IMR-90 (cell line): ENCODE results near the gene ITGA2. TPM values are rescaled to one million over a fixed set of nuclear protein-coding genes. Genes with fewer than 3 reads are reported as not detected.

Experiments
- ATAC-seq: fragments of 200-7000 bp; cut with Tn5 transposase; 2 replicates; pipeline ENCODE4 v1.9.1; 2020; ENCODE audit warnings: low read depth, mild to moderate bottlenecking, moderate library complexity
- BruUV-seq: library from RNA; stranded (reverse); fragments of 400-500 nt; replicated peaks from 2 replicates; lab custom pipeline; 2021; lab: Mats Ljungman, UMichigan
- CTCF ChIA-PET: fragments of 300-600 bp; formaldehyde crosslinking; extraction: SDS; loops from one replicate; lab custom pipeline; 2021; ENCODE audit warnings: antibody characterized with exemption; lab: Yijun Ruan, JAX
- POLR2A ChIA-PET: fragments of 300-600 bp; sonication (Branson Sonifier 250); formaldehyde crosslinking; loops from one replicate; lab custom pipeline; 2022; ENCODE audit warnings: antibody characterized with exemption; ENCODE audit not compliant: unreplicated experiment; lab: Charles Lee
- DNase-seq: peaks from one replicate; pipeline ENCODE4 v3.0.0; 2013
- H2AFZ ChIP-seq: replicated peaks from 2 replicates; pipeline ENCODE3; 2013; ENCODE audit warnings: low read length, mild to moderate bottlenecking; ENCODE audit not compliant: poor library complexity
- H2AK5ac ChIP-seq: 2 replicates; pipeline ENCODE4 v1.6.1; 2013; ENCODE audit warnings: low read depth, low read length, inconsistent platforms
- H2AK9ac ChIP-seq: replicated peaks from 2 replicates; pipeline ENCODE3; 2013; ENCODE audit warnings: mild to moderate bottlenecking, low read depth, low read length, moderate library complexity; ENCODE audit not compliant: poor library complexity
- H2BK120ac ChIP-seq: 2 replicates; pipeline ENCODE4 v1.6.1; 2013; ENCODE audit warnings: low read depth, low read length, inconsistent platforms
- H2BK15ac ChIP-seq: 3 replicates; pipeline ENCODE4 v1.6.1; 2013; ENCODE audit warnings: low read depth, low read length, inconsistent platforms
- H2BK20ac ChIP-seq: 2 replicates; pipeline ENCODE4 v1.6.1; 2013; ENCODE audit warnings: low read depth, mild to moderate bottlenecking, inconsistent platforms, low read length, moderate library complexity
- H2BK5ac ChIP-seq: 2 replicates; pipeline ENCODE4 v1.6.1; 2013; ENCODE audit warnings: mild to moderate bottlenecking, low read depth, low read length, inconsistent platforms; ENCODE audit not compliant: poor library complexity, severe bottlenecking
- H3K14ac ChIP-seq: replicated peaks from 2 replicates; pipeline ENCODE4 v1.6.1; 2013; ENCODE audit warnings: low read depth, low read length, inconsistent platforms
- H3K18ac ChIP-seq: 2 replicates; pipeline ENCODE4 v1.6.1; 2013; ENCODE audit warnings: low read depth, low read length, control low read depth
- H3K23ac ChIP-seq: 2 replicates; pipeline ENCODE4 v1.6.1; 2013; ENCODE audit warnings: low read depth, low read length, inconsistent platforms
- H3K27ac ChIP-seq: 2 replicates; pipeline ENCODE4 v1.5.1; 2013; ENCODE audit warnings: mild to moderate bottlenecking, control low read depth, low read length; ENCODE audit not compliant: insufficient read depth
- H3K27me3 ChIP-seq: 2 replicates; pipeline ENCODE4 v1.6.1; 2013; ENCODE audit warnings: low read length; ENCODE audit not compliant: control insufficient read depth, insufficient read depth
- H3K36me3 ChIP-seq: 2 replicates; pipeline ENCODE4 v1.6.1; 2013; ENCODE audit warnings: low read length, mixed read lengths; ENCODE audit not compliant: control insufficient read depth, insufficient read depth
- H3K4ac ChIP-seq: 2 replicates; pipeline ENCODE4 v1.6.1; 2013; ENCODE audit warnings: low read depth, low read length, inconsistent platforms
- H3K4me1 ChIP-seq: 2 replicates; pipeline ENCODE4 v1.6.1; 2013; ENCODE audit warnings: low read length, mixed read lengths; ENCODE audit not compliant: control insufficient read depth, insufficient read depth
- H3K4me2 ChIP-seq: 2 replicates; pipeline ENCODE4 v1.6.1; 2013; ENCODE audit warnings: low read depth, mild to moderate bottlenecking, control low read depth, low read length, moderate library complexity
- H3K4me3 ChIP-seq: 2 replicates; pipeline ENCODE4 v1.5.1; 2013; ENCODE audit warnings: low read depth, mild to moderate bottlenecking, control low read depth, low read length, moderate library complexity; ENCODE audit not compliant: insufficient read depth
- H3K56ac ChIP-seq: 2 replicates; pipeline ENCODE4 v1.6.1; 2013; ENCODE audit warnings: low read length, inconsistent platforms; ENCODE audit not compliant: insufficient read depth; ENCODE audit errors: extremely low read depth
- H3K79me1 ChIP-seq, 2 experiments: 2 replicates each; pipeline ENCODE4 v1.6.1; 2013; ENCODE audit warnings: low read length in 2 of 2, inconsistent platforms in 1 of 2, low read depth in 1 of 2
- H3K9ac ChIP-seq: 2 replicates; pipeline ENCODE4 v1.6.1; 2013; ENCODE audit warnings: low read depth, low read length, control low read depth
- H3K9me1 ChIP-seq: 2 replicates; pipeline ENCODE4 v1.6.1; 2013; ENCODE audit warnings: low read length, inconsistent platforms; ENCODE audit not compliant: insufficient read depth
- H3K9me3 ChIP-seq: 2 replicates; pipeline ENCODE4 v1.6.1; 2013; ENCODE audit warnings: low read length; ENCODE audit not compliant: control insufficient read depth, insufficient read depth
- H4K20me1 ChIP-seq: 2 replicates; pipeline ENCODE4 v1.6.1; 2013; ENCODE audit warnings: low read length, inconsistent platforms; ENCODE audit not compliant: insufficient read depth
- H4K5ac ChIP-seq: 2 replicates; pipeline ENCODE4 v1.6.1; 2013; ENCODE audit warnings: mild to moderate bottlenecking, low read depth, low read length, control low read depth
- H4K8ac ChIP-seq, 2 experiments: 2 replicates each; pipeline ENCODE4 v1.6.1; 2013; ENCODE audit warnings: low read depth in 2 of 2, low read length in 2 of 2, control low read depth in 1 of 2, inconsistent platforms in 1 of 2
- H4K91ac ChIP-seq: 2 replicates; pipeline ENCODE4 v1.6.1; 2013; ENCODE audit warnings: low read depth, low read length, inconsistent platforms; ENCODE audit not compliant: insufficient read depth
- BHLHE40 ChIP-seq: fragments of 150-350 bp; IDR thresholded peaks from 2 replicates; pipeline ENCODE4 v1.6.1; 2016; ENCODE audit warnings: mild to moderate bottlenecking, low read depth, low read length
- CEBPB ChIP-seq: IDR thresholded peaks from 2 replicates; pipeline ENCODE4 v1.6.1; 2012; ENCODE audit warnings: low read depth, low read length, improper control_type of control experiment
- CHD1 ChIP-seq: IDR thresholded peaks from 2 replicates; pipeline ENCODE4 v1.6.1; 2012; ENCODE audit warnings: low read depth, low read length, improper control_type of control experiment
- CTCF ChIP-seq: conservative IDR thresholded peaks from 2 replicates; pipeline ENCODE4 v1.5.1; 2012; ENCODE audit warnings: mild to moderate bottlenecking, low read depth, low read length, improper control_type of control experiment
- ELK1 ChIP-seq: fragments of 150-350 bp; IDR thresholded peaks from 2 replicates; pipeline ENCODE4 v1.6.1; 2016; ENCODE audit warnings: low read depth, mild to moderate bottlenecking, low read length, moderate library complexity, borderline replicate concordance
- FOS ChIP-seq: fragments of 150-350 bp; IDR thresholded peaks from 2 replicates; pipeline ENCODE4 v1.6.1; 2016; ENCODE audit warnings: low read depth, low read length
- MAFK ChIP-seq: IDR thresholded peaks from 2 replicates; pipeline ENCODE4 v1.6.1; 2012; ENCODE audit warnings: low read depth, low read length, improper control_type of control experiment
- MXI1 ChIP-seq: IDR thresholded peaks from 2 replicates; pipeline ENCODE4 v1.6.1; 2012; ENCODE audit warnings: low read depth, mild to moderate bottlenecking, low read length, moderate library complexity, borderline replicate concordance
- NFE2L2 ChIP-seq: fragments of 150-350 bp; IDR thresholded peaks from 2 replicates; pipeline ENCODE4 v1.6.1; 2016; ENCODE audit warnings: low read depth, mild to moderate bottlenecking, low read length
- RAD21 ChIP-seq: IDR thresholded peaks from 2 replicates; pipeline ENCODE4 v1.6.1; 2012; ENCODE audit warnings: low read length, improper control_type of control experiment
- RCOR1 ChIP-seq: IDR thresholded peaks from 2 replicates; pipeline ENCODE4 v1.6.1; 2012; ENCODE audit warnings: mild to moderate bottlenecking, low read length, improper control_type of control experiment; ENCODE audit not compliant: insufficient replicate concordance
- RFX5 ChIP-seq: IDR thresholded peaks from 2 replicates; pipeline ENCODE4 v1.8.0; 2012; ENCODE audit warnings: low read depth, mild to moderate bottlenecking, low read length, moderate library complexity
- SMC3 ChIP-seq: fragments of 150-350 bp; IDR thresholded peaks from 2 replicates; pipeline ENCODE4 v1.6.1; 2016; ENCODE audit warnings: low read depth, mild to moderate bottlenecking, antibody characterized with exemption, low read length, moderate library complexity
- USF2 ChIP-seq: fragments of 150-350 bp; IDR thresholded peaks from 2 replicates; pipeline ENCODE4 v1.6.1; 2017; ENCODE audit warnings: mild to moderate bottlenecking, antibody characterized with exemption, low read length, low read depth
- WGBS, 2 experiments: methylation state at CpG; one replicate each; pipeline versions ENCODE4 v1.1.5 to v1.1.7; 2013; ENCODE audit warnings: missing lambda C conversion rate in 2 of 2; ENCODE audit not compliant: insufficient read length in 1 of 2; ENCODE audit errors: extremely low coverage in 2 of 2; 5-methylcytosine and 5-hydroxymethylcytosine counted together
- dilution Hi-C: fragments of 300-500 bp; cut with HindIII; formaldehyde crosslinking; loops from one replicate; pipeline ENCODE4 v1.14.3; 2018; ENCODE audit warnings: low sequenced_read_pairs; ENCODE audit not compliant: unreplicated experiment
- in situ Hi-C: fragments of 300-500 bp; cut with MboI; formaldehyde crosslinking; loops from 3 replicates; pipeline ENCODE4 v1.14.3; 2019; ENCODE audit warnings: low sequenced_read_pairs, inconsistent platforms, mixed read lengths
- intact Hi-C: fragments of 100-400 bp; cut with micrococcal nuclease; formaldehyde crosslinking; loops from 2 replicates; pipeline ENCODE4 v1.10.0; 2022
- polyA plus RNA-seq, 3 experiments: library from polyadenylated mRNA; depleted of rRNA; stranded (reverse); fragments of >200 nt; gene quantifications; 2 replicates each; pipeline ENCODE4 v1.2.3, GENCODE V29; 2012; ENCODE audit warnings: low replicate concordance in 1 of 3
- total RNA-seq: library from RNA; depleted of rRNA; stranded (reverse); fragments of >200 nt; gene quantifications from 2 replicates; pipeline ENCODE4 v1.2.3, GENCODE V29; 2012

The ITGA2 gene
- total and polyA plus RNA-seq, 2 of the 4 experiments (the other 2 are of a cell fraction) = 23.3 to 93.4 TPM

- intact Hi-C loops = no loop called here
- CTCF ChIA-PET = interaction anchor here (0.6 to 3.8 kb wide), 3 partner anchors 146 to 496 kb away, joined by 3 to 20 read pairs (median 3); no protein-coding TSS in a partner anchor
- H3K27ac ChIP-seq = no peak overlapping the region
Measured at GRCh38 chr5:53095217-53095616, 106.1 kb downstream of the ITGA2 start.

More at GRCh38 chr5:53095217-53095616, 106.1 kb downstream of the ITGA2 start:
- Histone ChIP-seq H2BK15ac (no peak overlapping the region), H4K8ac (no peak overlapping the region), H2AK5ac (no peak overlapping the region; the same call in 1 of the 2 replicates), H3K9me1 (no peaks in the 10 kb centered on the region), H3K36me3 (peaks cover 21% of the 10 kb centered on the region), H2BK120ac (no peak overlapping the region), H3K56ac (no peak overlapping the region), H3K9me3 (no peaks in the 10 kb centered on the region), H3K4ac (no peak overlapping the region), H2BK5ac (no peak overlapping the region), H2AFZ (no peak overlapping the region), H2AK9ac (no peak overlapping the region), H4K91ac (no peak overlapping the region), H3K18ac (no peak overlapping the region), H2BK20ac (no peak overlapping the region), H3K4me3 (no peak overlapping the region), H3K79me1 (peaks cover 0 to 6% of the 10 kb centered on the region in 2 experiments; a peak in 1 of 4 replicates), H4K5ac (no peak overlapping the region), H3K9ac (no peak overlapping the region), H4K20me1 (no peaks in the 10 kb centered on the region; the same call in 1 of the 2 replicates), H3K14ac (no peak overlapping the region), H3K27me3 (no peaks in the 10 kb centered on the region), H3K23ac (no peak overlapping the region), H3K4me2 (no peak overlapping the region), H3K4me1 (peaks cover 10% of the 10 kb centered on the region)
- TF ChIP-seq FOS (no peak), MAFK (no peak), RAD21 (no peak), CTCF (no peak), USF2 (no peak), NFE2L2 (no peak), SMC3 (no peak), RFX5 (no peak), BHLHE40 (no peak), MXI1 (no peak), RCOR1 (no peak), CHD1 (no peak), CEBPB (no peak), ELK1 (no peak)
- in situ Hi-C loops = loop anchor here (5.0 kb wide), 1 partner anchor 148 kb away; no protein-coding TSS in a partner anchor
- ATAC-seq (no peak), DNase-seq (no peak)
- POLR2A ChIA-PET = interaction anchor here (0.7 kb wide), 1 partner anchor 1614 kb away, joined by 3 read pairs; no protein-coding TSS in a partner anchor
- no CpG with 5 or more reads among the region's 7 CpGs for WGBS, 2 experiments
- BruUV-seq = no TSS peak
- dilution Hi-C loops = no loop called here
